Ascending aorta (tissue), 2 donors: ENCODE measurements around the gene TJP3. TPM values are rescaled to one million over a fixed set of nuclear protein-coding genes. Genes with fewer than 3 reads are reported as not detected.

Source experiments
- DNase-seq, 2 donors: peaks; one replicate each; pipeline ENCODE4 v3.0.0-alpha.2; 2019; ENCODE audit warnings: low spot score in 2 of 2
- H3K27ac ChIP-seq, 2 donors: fragments of 200-600 bp; sonication (generic); one replicate each; pipeline ENCODE4 v1.5.1; 2016 to 2017; ENCODE audit warnings: mild to moderate bottlenecking in 1 of 2
- H3K27me3 ChIP-seq: fragments of 200-600 bp; sonication (generic); one replicate; pipeline ENCODE4 v1.5.1; 2017
- H3K36me3 ChIP-seq, 2 donors: fragments of 200-600 bp; sonication (generic); one replicate each; pipeline ENCODE4 v1.5.1; 2016
- H3K4me1 ChIP-seq, 2 donors: fragments of 200-600 bp; sonication (generic); one replicate each; pipeline ENCODE4 v1.5.1; 2016 to 2017; ENCODE audit warnings: mild to moderate bottlenecking in 1 of 2
- H3K4me3 ChIP-seq, 2 donors: fragments of 200-600 bp; sonication (generic); one replicate each; pipeline ENCODE4 v1.5.1; 2016 to 2017; ENCODE audit warnings: mild to moderate bottlenecking in 1 of 2
- H3K9me3 ChIP-seq, 2 donors: fragments of 200-600 bp; sonication (generic); one replicate each; pipeline ENCODE4 v1.5.1; 2016
- CTCF ChIP-seq, 3 experiments: fragments of 200-600 bp in 2 of 3; fragments of 450-650 bp in 1 of 3; sonication (generic) in 2 of 3; IDR thresholded peaks; one replicate each; pipeline ENCODE4 v1.5.1; 2016 to 2019; ENCODE audit warnings: antibody characterized with exemption in 3 of 3, mild to moderate bottlenecking in 1 of 3, moderate library complexity in 1 of 3
- intact Hi-C: fragments of 100-400 bp; cut with DNase I; formaldehyde crosslinking; loops from one replicate; pipeline ENCODE4 v1.15.1; 2023
- total RNA-seq: library from RNA; depleted of rRNA; stranded (reverse); fragments of >200 nt; gene quantifications from one replicate; pipeline ENCODE4 v1.1.0, GENCODE V29; 2016

Gene TJP3
- total RNA-seq, 1 donor from 2014 or later, result 12.6 TPM

GRCh38 chr19:3698974-3699740, 9.0 kb upstream of the TJP3 start:
- peak overlapping the region; percentile 80 to 82 for H3K27ac ChIP-seq
- intact Hi-C loops, result no loop called here

GRCh38 chr19:3699741-3700241, 8.4 kb upstream of the TJP3 start:
- no peak for TF ChIP-seq CTCF (IDR thresholded peaks at IDR 0.05)
- DNase-seq, result no peak
- peaks cover 0 to 20% of the 10 kb centered on the region in 2 donors for H3K4me1 ChIP-seq
- no peaks in the 10 kb centered on the region for H3K27me3 ChIP-seq
- peak overlapping the region; percentile 93 to 99 for H3K4me3 ChIP-seq
- H3K9me3 ChIP-seq, result no peaks in the 10 kb centered on the region
- peak overlapping the region; percentile 80 to 82 for H3K27ac ChIP-seq
- intact Hi-C loops, result loop anchor here (1.0 to 5.0 kb wide), 4 partner anchors 29 to 152 kb away; partner anchors contain the start of gene CACTIN
- peaks cover 4 to 5% of the 10 kb centered on the region in 2 donors for H3K36me3 ChIP-seq

More at GRCh38 chr19:3698974-3699740, 9.0 kb upstream of the TJP3 start:
- TF ChIP-seq CTCF (IDR thresholded peaks at IDR 0.05), result no peak
- H3K36me3 ChIP-seq, result peaks cover 4 to 7% of the 10 kb centered on the region in 2 donors
- H3K27me3 ChIP-seq, result no peaks in the 10 kb centered on the region
- DNase-seq, result peak in 1 of 2 donors; percentile 79
- H3K9me3 ChIP-seq, result no peaks in the 10 kb centered on the region
- H3K4me1 ChIP-seq, result peaks cover 0 to 24% of the 10 kb centered on the region in 2 donors
- H3K4me3 ChIP-seq, result peak overlapping the region; percentile 93 to 99

GRCh38 chr19:3700242-3701032, 7.7 kb upstream of the TJP3 start, which contains the start of gene PIP5K1C:
PIP5K1C (minus strand) TSS chr19:3700468; CDS start chr19:3700390, 78 bp downstream.
- H3K27ac ChIP-seq, result peak within 1 kb of the TSS; percentile 80 to 82
- peaks cover 0 to 20% of the 10 kb centered on the region in 2 donors for H3K4me1 ChIP-seq
- peaks cover 0 to 4% of the 10 kb centered on the region in 2 donors for H3K36me3 ChIP-seq
- peak; percentile 77 to 95 (median 77) for TF ChIP-seq CTCF (IDR thresholded peaks at IDR 0.05)
- no peaks in the 10 kb centered on the region for H3K27me3 ChIP-seq
- peak; percentile 53 to 94 for DNase-seq
- H3K9me3 ChIP-seq, result no peaks in the 10 kb centered on the region
- intact Hi-C loops, result loop anchor here (1.0 to 5.0 kb wide), 4 partner anchors 30 to 153 kb away; partner anchors contain the start of gene CACTIN
- peak within 1 kb of the TSS; percentile 93 to 99 for H3K4me3 ChIP-seq

- Histone ChIP-seq H3K4me1 (peaks cover 0 to 20% of the 10 kb centered on the region in 2 donors), H3K9me3 (no peaks in the 10 kb centered on the region), H3K27ac (no peak overlapping the region), H3K4me3 (no peak overlapping the region), H3K27me3 (no peaks in the 10 kb centered on the region), H3K36me3 (no peaks in the 10 kb centered on the region)
- no peak for TF ChIP-seq CTCF (IDR thresholded peaks at IDR 0.05)
- intact Hi-C loops, result loop anchor here (2.0 to 5.0 kb wide), 2 partner anchors 74 to 154 kb away; partner anchors contain the start of gene CACTIN
- DNase-seq, result no peak
Measured at GRCh38 chr19:3701200-3701599, 7.0 kb upstream of the TJP3 start.

- DNase-seq, result no peak
- Histone ChIP-seq H3K4me3 (no peak overlapping the region), H3K9me3 (no peaks in the 10 kb centered on the region), H3K27ac (no peak overlapping the region), H3K4me1 (no peaks in the 10 kb centered on the region), H3K27me3 (no peaks in the 10 kb centered on the region), H3K36me3 (no peaks in the 10 kb centered on the region)
- TF ChIP-seq CTCF (IDR thresholded peaks at IDR 0.05), result no peak
- intact Hi-C loops, result no loop called here
Measured at GRCh38 chr19:3707868-3708206, 347 bp upstream of the TJP3 start.
